Upper lobe of left lung (tissue), 4 donors: ENCODE results near the gene FAM120B.

ENCODE experiments used
- EP300 ChIP-seq, 4 donors: sonication (generic); formaldehyde crosslinking; IDR thresholded peaks; one replicate each; pipeline ENCODE4 v1.5.1; 2017; ENCODE audit warnings: antibody characterized with exemption in 4 of 4, control low read depth in 2 of 4
- POLR2A ChIP-seq, 4 donors: fragments of 450-650 bp; IDR thresholded peaks; one replicate each; pipeline ENCODE4 v1.5.1; 2016 to 2017; ENCODE audit warnings: antibody characterized with exemption in 4 of 4, mild to moderate bottlenecking in 2 of 4
- POLR2AphosphoS5 ChIP-seq, 2 donors: sonication (generic); formaldehyde crosslinking; IDR thresholded peaks; one replicate each; pipeline ENCODE4 v1.5.1; 2017; ENCODE audit warnings: antibody characterized with exemption in 2 of 2
- TF ChIP-seq, protein P1 (sequence below), 6 experiments: fragments of 450-650 bp in 4 of 6; fragments of 200-600 bp in 2 of 6; sonication (generic) in 2 of 6; IDR thresholded peaks; one replicate each; pipeline ENCODE4 v1.5.1; 2016 to 2019; ENCODE audit warnings: antibody characterized with exemption in 6 of 6

DNA sequence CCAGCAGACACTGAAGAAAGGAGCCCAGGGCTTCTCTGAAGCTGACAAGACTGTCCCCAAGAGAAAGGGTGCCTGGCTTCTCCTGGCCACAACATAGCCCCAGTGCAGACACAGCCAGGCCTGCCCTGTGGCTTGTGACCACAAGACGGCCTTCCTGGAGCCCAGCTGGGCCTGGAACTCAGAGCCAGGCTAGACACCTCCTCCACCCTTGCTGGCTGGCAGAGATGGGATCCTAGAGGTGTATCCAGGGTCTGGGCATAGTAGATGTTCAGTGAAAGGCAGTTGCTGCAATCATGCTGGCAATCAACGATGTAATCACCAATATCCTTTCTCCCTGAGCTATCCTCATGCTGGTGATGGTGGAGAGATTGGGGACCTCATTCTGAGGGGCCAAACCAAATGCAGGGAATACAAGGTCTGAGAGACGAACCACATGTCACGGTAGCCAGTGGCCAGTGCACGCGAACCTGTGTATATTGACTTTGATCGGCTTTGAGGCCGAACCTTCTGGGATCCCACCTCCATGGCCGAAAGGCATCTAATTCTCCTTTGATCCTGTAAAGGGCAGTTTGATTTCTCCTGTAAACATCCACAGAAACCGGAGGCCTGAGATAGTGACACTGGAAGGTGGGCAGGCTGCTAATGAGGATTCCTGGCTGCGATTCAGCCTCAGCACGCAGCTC, 131.3 kb downstream of the FAM120B start:
- TF ChIP-seq POLR2A (IDR thresholded peaks at IDR 0.05) (no peak), EP300 (IDR thresholded peaks at IDR 0.05) (no peak), POLR2AphosphoS5 (IDR thresholded peaks at IDR 0.05) (no peak)
- TF ChIP-seq, protein P1, sequence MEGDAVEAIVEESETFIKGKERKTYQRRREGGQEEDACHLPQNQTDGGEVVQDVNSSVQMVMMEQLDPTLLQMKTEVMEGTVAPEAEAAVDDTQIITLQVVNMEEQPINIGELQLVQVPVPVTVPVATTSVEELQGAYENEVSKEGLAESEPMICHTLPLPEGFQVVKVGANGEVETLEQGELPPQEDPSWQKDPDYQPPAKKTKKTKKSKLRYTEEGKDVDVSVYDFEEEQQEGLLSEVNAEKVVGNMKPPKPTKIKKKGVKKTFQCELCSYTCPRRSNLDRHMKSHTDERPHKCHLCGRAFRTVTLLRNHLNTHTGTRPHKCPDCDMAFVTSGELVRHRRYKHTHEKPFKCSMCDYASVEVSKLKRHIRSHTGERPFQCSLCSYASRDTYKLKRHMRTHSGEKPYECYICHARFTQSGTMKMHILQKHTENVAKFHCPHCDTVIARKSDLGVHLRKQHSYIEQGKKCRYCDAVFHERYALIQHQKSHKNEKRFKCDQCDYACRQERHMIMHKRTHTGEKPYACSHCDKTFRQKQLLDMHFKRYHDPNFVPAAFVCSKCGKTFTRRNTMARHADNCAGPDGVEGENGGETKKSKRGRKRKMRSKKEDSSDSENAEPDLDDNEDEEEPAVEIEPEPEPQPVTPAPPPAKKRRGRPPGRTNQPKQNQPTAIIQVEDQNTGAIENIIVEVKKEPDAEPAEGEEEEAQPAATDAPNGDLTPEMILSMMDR (IDR thresholded peaks at IDR 0.05), result no peak
